Inferior parietal cortex (tissue), 1 donor: ENCODE measurements around the gene CCDC77.

Experiments
- DNase-seq: peaks from one replicate; pipeline ENCODE4 v3.0.0-alpha.2; 2016; ENCODE audit errors: extremely low spot score

The CCDC77 gene

GRCh38 chr12:452667-453210 is 51.3 kb downstream of the CCDC77 start:
- DNase-seq = no peak

GRCh38 chr12:454833-455232 is 53.4 kb downstream of the CCDC77 start:
- DNase-seq = no peak

DNA sequence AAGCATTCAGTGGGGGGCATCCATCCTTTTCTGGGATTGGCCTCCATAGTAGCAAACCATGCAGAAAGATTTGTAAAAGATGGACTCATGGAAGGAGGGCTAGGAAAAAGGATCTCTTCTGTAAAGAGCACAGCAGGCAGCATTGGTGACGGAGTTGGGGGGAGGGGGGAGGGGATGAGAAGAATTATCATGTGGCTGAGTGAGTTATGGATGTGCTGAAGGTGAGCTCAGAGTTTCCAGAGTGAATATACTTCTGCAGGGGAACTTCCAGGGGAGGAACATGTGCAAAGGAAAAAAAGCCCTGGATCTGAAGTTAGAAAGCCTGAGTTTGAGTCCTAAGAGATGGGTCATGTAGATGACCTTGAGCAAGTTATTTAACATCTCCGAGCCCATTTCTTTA is 54.4 kb downstream of the CCDC77 start:
- no peak for DNase-seq

DNA sequence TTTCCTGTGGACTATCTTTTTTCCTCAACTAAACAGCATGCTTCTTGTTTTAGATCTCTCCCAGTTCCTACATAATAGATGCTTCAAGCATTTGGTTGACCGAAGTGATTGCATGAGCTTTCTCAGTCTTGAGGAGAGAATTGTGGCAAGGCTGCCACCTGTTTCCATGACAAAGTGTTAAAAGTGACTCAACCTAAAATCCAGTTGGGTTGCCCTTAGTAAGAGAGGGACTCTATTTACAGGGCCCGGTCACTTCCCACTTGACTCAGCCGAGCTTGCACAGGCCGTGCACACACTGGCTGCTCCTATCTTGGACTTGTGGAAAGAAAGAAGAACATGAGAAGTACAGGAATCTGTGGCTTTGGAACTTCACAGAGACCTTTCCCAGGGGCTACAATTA is 56.2 kb downstream of the CCDC77 start:
- DNase-seq = no peak

GRCh38 chr12:459050-459429 is 57.6 kb downstream of the CCDC77 start:
- no peak for DNase-seq

DNA sequence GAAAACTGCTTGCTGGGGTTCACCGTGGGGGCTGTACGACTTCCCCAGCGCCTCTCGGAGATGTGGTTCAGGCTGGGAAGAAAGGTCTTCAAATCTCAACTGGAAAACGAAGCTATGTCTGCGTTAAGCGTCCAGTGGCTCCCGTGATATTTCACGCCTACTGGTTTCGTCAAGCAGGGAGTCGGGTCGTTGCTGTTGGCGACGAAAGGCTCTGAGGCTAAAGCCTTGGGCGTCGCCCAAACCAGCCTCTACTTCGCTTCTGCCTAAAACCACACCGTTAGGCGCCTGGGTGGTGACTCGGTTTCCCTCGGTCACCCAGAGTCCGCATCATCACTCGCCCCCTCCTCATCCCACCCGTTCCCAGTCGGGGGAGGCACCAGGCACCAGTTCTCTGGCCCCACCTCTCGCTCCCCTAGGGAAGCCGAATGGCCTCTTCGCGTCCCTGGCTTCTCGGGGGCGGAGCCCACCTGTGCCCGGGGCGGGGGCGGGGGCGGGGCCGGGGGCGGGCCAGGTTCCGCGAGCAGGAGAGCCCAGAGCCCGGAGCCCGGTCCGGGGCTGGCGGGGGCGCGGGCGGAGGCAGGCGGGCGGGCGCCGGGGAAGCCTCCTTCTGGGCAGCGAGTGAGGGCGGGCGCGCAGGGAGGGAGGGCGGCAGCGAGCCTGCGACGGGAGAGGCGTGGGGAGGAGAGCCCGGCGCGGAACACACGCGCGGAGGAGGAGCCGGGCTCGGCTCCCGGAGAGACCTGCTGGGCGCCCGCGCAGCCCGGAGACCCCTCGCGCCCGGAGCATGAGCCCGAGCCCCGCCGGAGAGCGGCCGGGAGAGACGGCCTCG is 58.2 kb downstream of the CCDC77 start, which contains the start of gene B4GALNT3:
Gene B4GALNT3 (plus strand): TSS at position 510 of the 829 bp plus-strand sequence. CDS start 438 bp downstream, outside the sequence.
- DNase-seq = no peak

DNA sequence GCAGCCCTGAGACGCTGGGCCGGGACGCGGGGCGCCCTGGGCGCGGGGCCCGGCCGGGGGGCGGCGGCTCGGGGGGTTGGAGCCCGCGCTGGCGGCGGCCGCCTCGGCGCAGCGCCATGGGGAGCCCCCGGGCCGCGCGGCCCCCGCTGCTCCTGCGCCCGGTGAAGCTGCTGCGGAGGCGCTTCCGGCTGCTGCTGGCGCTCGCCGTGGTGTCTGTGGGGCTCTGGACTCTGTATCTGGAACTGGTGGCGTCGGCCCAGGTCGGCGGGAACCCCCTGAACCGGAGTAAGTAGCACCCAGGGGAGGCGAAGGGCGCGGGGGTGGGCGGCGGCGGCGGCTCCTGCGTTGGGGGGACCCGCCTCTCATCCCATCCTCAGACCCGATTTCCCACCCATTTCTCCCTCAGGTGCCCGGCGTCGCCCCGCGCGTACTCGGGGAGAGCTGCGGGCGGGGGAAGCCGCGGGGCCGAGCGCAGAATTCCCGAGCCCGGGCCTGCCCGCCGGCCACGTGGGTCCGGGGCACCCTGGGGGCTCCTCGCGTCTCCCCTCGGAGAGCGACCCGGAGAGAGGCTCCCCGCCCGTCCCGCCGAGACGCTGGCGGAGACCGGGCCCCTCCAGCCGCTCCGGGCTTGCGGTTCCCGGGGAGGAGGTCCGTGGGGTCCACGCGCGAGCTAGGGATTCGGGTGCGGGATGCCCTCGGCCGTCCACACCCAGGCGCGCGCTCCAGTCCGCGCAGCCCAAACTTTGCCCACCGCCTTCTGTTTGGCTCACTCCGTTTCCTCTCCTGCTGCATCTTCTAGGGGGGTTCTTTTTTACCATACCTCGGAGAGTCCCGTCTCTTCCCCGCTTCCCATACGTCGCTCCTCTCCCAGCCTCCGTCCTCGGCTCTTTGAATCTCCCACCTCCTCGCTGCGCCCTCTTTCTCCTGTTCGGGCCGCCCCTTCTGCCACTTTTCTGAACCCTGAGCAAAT is 59.1 kb downstream of the CCDC77 start:
- DNase-seq = no peak

GRCh38 chr12:461425-461824 is 60.0 kb downstream of the CCDC77 start:
- no peak for DNase-seq

GRCh38 chr12:462936-463705 is 61.7 kb downstream of the CCDC77 start:
- no peak for DNase-seq

DNA sequence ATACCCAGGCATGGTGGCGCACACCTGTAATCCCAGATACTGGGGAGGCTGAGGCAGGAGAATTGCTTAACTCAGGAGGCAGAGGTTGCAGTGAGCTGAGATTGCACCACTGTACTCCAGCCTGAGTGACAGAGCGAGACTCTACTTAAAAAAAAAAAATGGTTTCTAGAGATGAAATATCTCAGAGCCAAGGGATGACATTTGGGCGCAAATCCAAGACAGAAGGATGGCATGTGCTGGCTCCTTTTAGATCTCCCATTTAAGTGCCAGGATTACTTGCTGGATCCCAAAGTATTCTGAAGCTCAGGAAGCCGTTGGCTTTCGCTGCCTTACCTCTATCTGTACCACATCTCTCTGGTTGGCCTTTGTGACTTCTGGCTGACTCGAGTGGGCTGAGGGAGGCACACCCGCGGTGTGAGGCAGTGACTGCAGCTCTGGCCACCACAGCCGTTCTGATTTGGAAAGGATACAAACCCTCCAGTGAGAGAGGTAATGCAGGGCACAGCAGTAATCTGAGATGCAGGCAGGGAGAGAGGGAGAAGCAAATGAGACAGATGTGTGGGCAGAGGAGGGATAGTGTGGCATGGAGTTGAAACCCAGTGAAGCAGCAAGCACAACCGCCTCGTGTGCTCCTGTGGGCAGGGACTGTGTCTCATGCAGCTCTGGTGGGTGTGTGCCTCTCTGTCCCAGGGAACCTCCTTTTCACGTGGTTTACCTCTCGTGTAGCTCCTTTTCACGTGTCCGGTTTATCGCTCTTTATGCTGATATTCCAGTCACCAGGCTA is 63.2 kb downstream of the CCDC77 start:
- no peak for DNase-seq

DNA sequence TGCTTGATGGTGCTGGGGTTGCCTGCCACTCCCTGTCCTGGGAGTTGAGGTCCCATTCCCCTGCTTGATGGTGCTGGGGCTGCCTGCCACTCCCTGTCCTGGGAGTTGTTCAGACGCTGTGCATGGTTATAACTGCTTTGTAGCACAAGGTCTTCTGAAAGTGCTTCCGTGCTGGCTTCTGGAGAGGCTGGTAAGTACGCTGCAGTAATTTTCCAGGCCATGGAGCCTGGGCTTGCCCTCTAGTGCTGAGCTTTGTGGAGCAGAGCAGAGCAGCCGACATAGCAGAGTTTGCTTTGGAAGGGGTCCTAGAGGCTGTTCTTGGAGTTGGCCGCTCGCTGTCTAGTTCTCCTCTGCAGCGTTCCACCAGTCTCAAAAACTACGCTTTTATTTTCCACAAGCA is 64.6 kb downstream of the CCDC77 start:
- no peak for DNase-seq

DNA sequence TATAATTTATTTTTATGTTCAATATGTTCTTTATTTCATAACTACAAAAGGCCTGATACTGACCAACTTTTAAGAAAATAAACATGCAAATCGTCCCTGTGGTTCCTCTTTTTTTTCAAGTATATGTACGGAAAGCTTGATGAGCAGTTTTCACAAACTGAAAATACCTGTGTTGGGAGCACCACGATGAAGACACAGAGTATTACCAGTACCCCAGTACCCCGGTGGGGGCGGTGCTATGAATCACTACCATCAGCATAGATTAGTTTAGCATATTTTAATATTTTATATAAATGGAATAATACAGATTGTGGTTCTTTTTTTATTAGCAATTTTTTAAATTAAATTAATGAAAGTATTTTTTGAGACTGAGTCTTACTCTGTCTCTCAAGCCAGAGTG is 65.3 kb downstream of the CCDC77 start:
- no peak for DNase-seq

- no peak for DNase-seq
Measured at GRCh38 chr12:467591-467990, 66.1 kb downstream of the CCDC77 start.

GRCh38 chr12:468671-469389 is 67.4 kb downstream of the CCDC77 start:
- DNase-seq = no peak

DNA sequence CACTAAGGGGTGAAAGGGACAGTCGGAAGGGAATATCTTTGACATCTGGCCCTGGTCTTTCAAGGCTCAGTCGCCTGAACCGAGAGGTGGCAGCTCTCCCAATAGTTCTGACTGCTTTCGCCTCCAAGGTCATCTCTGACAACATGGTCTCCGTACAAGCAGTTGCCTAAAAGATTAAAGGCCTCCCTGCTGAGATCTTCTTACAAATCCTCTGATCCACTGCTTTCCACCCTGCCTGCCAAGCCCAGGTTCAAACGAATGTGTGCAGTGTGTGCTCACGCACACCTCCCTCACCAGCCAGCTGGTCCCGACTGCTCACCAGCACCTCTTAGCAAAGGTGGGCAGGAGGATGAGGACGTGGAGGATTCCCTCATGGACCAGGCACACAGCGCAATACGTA is 68.7 kb downstream of the CCDC77 start:
- DNase-seq = no peak

DNA sequence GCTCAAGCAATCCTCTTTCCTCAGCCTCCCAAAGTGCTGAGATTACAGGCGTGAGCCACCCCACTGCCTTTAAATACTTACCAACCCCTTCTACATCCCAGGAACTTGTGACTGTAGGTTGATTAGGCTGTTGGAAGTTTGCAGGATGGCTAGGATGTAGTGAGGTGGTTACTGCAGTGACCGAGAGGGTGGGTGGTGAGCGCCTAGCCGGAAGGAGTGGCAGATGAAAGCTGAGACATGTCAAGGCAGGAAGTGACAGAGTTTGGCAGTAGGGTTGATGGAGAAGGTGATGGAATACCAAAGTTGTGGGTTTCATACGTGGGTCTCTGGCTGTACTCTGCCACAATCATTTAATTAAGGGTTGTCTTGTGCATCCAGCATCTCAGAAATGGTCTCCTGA is 71.8 kb downstream of the CCDC77 start:
- DNase-seq = no peak

DNA sequence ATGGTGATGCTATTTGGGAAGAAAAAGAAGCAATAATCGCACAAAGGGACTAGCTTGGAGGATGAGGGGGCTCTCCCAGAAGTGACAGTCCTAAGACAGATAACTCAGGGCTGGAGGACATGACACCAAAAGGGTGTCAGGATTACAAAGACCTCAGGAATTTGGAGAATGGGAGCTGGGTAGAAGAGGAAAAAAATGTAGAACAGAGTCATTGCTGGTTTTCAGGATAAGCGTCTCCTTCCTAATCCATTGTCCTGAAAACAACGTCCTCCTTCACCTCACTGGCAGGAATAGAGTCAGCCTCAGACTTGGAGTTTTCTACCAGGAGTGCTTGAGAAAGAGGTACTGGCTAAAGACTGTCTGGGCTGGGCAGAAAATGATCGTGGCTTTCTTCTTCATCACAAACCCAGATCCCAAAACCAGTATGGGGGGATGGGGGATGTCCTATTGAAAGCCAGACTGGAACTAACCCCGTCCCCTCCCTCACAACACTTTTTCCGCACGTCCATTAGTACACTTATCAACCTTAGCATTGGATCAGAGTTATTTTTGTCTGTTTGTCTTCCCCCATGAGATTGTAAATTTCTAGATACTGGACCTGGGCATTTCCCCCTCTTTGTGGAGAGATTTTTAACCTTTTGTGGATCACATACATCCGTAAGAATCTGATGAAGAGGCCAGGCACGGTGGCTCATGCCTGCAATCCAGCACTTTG is 72.6 kb downstream of the CCDC77 start:
- DNase-seq = no peak

GRCh38 chr12:475286-475685 is 73.8 kb downstream of the CCDC77 start:
- DNase-seq = no peak

DNA sequence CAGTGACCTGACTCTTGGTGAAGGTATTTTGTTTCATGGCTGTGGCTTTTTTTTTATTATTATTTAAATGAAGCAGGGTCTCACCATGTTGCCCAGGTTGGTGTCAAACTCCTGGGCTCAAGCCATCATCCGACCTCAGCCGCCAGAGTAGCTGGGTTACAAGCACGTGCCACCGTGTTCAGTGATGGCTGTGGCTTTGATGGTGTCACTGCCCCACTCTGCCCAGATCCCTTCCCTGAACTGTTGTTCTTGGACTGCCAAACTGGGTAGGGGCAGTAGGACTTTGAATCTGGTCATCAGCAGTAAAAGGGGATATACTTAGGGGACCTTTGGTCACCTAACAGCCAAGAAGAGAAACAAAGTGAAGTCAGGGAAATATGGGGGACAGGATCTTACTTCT is 77.7 kb downstream of the CCDC77 start:
- no peak for DNase-seq
